Stomach smooth muscle (tissue), 2 donors: ENCODE measurements around the gene CRACR2A.

Experiments
- H3K27ac ChIP-seq: one replicate; pipeline ENCODE4 v1.7.0; 2013; ENCODE audit warnings: mild to moderate bottlenecking, low read length, inconsistent platforms
- H3K27me3 ChIP-seq, 2 donors: one replicate each; pipeline ENCODE4 v1.7.0; 2013; ENCODE audit warnings: low read length in 2 of 2; ENCODE audit not compliant: insufficient read depth in 2 of 2, control insufficient read depth in 1 of 2
- H3K36me3 ChIP-seq, 2 donors: one replicate each; pipeline ENCODE4 v1.7.0; 2013; ENCODE audit warnings: low read length in 2 of 2; ENCODE audit not compliant: control insufficient read depth in 2 of 2, insufficient read depth in 2 of 2
- H3K4me1 ChIP-seq: one replicate; pipeline ENCODE4 v1.7.0; 2013; ENCODE audit warnings: low read length; ENCODE audit not compliant: control insufficient read depth, insufficient read depth
- H3K4me3 ChIP-seq, 2 donors: one replicate each; pipeline ENCODE4 v1.7.0; 2013; ENCODE audit warnings: low read length in 2 of 2
- H3K9ac ChIP-seq, 2 donors: one replicate each; pipeline ENCODE4 v1.7.0; 2013; ENCODE audit warnings: low read length in 2 of 2, mild to moderate bottlenecking in 1 of 2
- H3K9me3 ChIP-seq, 2 donors: one replicate each; pipeline ENCODE4 v1.7.0; 2013; ENCODE audit warnings: low read length in 2 of 2; ENCODE audit not compliant: control insufficient read depth in 2 of 2
- donor health status: healthy.
- donor health status: Pancreatic carcinoma.

Gene CRACR2A

GRCh38 chr12:3722368-3722767 is 30.5 kb downstream of the CRACR2A start:
- no peak overlapping the region for H3K9ac ChIP-seq

DNA sequence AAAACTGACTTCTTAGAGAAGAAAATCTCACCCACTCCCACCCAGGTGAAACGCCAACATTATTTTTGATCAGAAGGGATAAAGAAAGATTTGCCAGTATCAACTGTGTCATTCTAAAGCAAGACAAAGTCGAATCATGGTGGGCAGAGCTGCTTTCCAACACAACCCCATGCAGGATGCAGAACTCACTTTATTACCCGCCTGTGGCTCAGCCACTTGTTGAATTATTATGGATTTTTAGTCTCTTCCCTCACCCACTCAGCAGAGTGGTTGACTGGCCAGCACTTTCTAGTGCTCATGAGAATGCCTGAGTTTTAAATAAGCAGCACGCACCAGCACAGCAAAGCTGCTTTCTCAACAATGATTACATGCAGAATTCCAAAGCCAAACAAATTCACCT is 32.1 kb downstream of the CRACR2A start:
- no peak overlapping the region for H3K27ac ChIP-seq
- no peak overlapping the region for H3K4me3 ChIP-seq
- no peaks in the 10 kb centered on the region for H3K9me3 ChIP-seq
- H3K9ac ChIP-seq, result no peak overlapping the region
- H3K27me3 ChIP-seq, result no peaks in the 10 kb centered on the region
- H3K36me3 ChIP-seq, result no peaks in the 10 kb centered on the region
- H3K4me1 ChIP-seq, result peaks cover 24% of the 10 kb centered on the region

More at GRCh38 chr12:3722368-3722767, 30.5 kb downstream of the CRACR2A start:
- Histone ChIP-seq H3K27ac (no peak overlapping the region), H3K36me3 (no peaks in the 10 kb centered on the region), H3K9me3 (no peaks in the 10 kb centered on the region), H3K27me3 (no peaks in the 10 kb centered on the region), H3K4me3 (no peak overlapping the region), H3K4me1 (peaks cover 24% of the 10 kb centered on the region)

- Histone ChIP-seq H3K27me3 (no peaks in the 10 kb centered on the region), H3K4me1 (peaks cover 3% of the 10 kb centered on the region), H3K9me3 (no peaks in the 10 kb centered on the region), H3K9ac (no peak overlapping the region), H3K36me3 (no peaks in the 10 kb centered on the region), H3K27ac (no peak overlapping the region), H3K4me3 (no peak overlapping the region)
Observed at GRCh38 chr12:3718100-3718499, 34.8 kb downstream of the CRACR2A start.

DNA sequence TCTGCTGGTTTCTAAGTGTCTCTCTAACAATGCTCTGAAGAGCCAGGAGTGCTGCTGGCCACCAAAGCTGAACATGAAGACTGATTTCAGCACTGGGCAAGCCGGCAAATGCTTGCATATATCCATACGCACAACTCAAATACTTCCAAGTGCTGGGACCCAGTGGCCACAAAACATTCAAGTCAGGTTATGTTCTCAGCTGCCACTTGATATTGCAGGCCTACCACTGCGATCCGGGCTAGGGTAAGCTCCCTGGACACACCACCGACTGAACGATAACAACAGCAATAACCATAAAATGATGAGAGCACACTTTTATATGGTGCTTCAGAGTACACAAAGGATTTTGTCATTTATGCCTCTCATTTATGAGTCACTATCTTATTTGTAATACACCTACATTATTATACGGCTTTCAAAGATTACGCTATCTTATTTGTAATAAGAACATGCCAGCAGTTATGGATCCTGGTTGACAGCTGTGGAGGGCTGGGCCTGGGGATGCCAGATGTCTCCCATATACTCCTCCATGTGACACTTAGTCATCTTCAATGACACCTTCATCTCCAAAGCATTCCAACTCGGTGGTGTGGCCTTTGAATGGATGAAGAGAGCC is 35.5 kb downstream of the CRACR2A start:
- H3K4me3 ChIP-seq, result no peak overlapping the region
- peaks cover 3% of the 10 kb centered on the region for H3K4me1 ChIP-seq
- H3K9me3 ChIP-seq, result no peaks in the 10 kb centered on the region
- no peaks in the 10 kb centered on the region for H3K36me3 ChIP-seq
- H3K27me3 ChIP-seq, result no peaks in the 10 kb centered on the region
- H3K9ac ChIP-seq, result no peak overlapping the region
- no peak overlapping the region for H3K27ac ChIP-seq

- Histone ChIP-seq H3K9me3 (no peaks in the 10 kb centered on the region), H3K9ac (no peak overlapping the region), H3K4me3 (no peak overlapping the region), H3K27me3 (no peaks in the 10 kb centered on the region), H3K36me3 (no peaks in the 10 kb centered on the region), H3K27ac (no peak overlapping the region), H3K4me1 (peaks cover 3% of the 10 kb centered on the region)
Observed at GRCh38 chr12:3715999-3716398, 36.9 kb downstream of the CRACR2A start.

DNA sequence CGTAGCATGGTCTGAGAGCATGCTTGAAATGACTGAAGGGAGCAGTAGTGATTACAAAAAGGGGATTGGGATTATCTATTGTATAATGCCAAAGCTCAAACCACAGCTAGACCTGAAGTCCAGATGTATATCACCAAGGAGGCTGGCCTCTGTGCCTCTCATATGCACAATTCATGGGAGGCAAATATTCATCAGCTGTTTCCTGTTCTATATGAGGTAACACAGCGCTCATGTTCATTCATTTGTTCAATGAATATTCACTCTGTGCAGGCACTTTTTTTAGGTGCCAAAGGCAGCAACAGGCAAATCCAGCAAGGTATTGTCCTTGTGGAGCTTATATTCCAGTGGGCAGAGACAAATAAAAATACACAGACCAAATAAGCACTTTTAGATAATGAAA is 39.0 kb downstream of the CRACR2A start:
- Histone ChIP-seq H3K4me1 (no peaks in the 10 kb centered on the region), H3K4me3 (no peak overlapping the region), H3K27ac (no peak overlapping the region), H3K36me3 (no peaks in the 10 kb centered on the region), H3K27me3 (no peaks in the 10 kb centered on the region), H3K9ac (no peak overlapping the region), H3K9me3 (no peaks in the 10 kb centered on the region)

GRCh38 chr12:3713483-3713882 is 39.4 kb downstream of the CRACR2A start:
- Histone ChIP-seq H3K36me3 (no peaks in the 10 kb centered on the region), H3K27me3 (no peaks in the 10 kb centered on the region), H3K9ac (no peak overlapping the region), H3K4me1 (no peaks in the 10 kb centered on the region), H3K9me3 (no peaks in the 10 kb centered on the region), H3K27ac (no peak overlapping the region), H3K4me3 (no peak overlapping the region)

GRCh38 chr12:3712209-3712992 is 40.5 kb downstream of the CRACR2A start:
- H3K27me3 ChIP-seq, result no peaks in the 10 kb centered on the region
- H3K9ac ChIP-seq, result no peak overlapping the region
- H3K27ac ChIP-seq, result no peak overlapping the region
- H3K36me3 ChIP-seq, result no peaks in the 10 kb centered on the region
- H3K9me3 ChIP-seq, result no peaks in the 10 kb centered on the region
- H3K4me3 ChIP-seq, result no peak overlapping the region
- no peaks in the 10 kb centered on the region for H3K4me1 ChIP-seq

DNA sequence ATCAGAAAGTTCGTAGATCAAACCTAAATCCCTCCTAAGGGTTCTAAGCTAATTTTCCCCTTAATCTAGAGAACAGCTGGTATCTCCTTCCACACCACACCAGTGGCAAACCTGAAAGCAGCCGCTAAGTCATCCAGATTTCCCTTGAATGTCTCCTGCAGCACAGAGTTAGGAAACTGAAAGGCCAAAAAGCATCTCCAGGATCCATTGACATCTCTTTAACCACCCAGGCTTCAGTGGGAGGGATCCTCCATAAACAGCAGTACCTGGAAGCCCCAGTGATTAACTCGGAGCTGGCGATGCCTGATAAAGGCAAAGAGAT is 47.6 kb downstream of the CRACR2A start:
- Histone ChIP-seq H3K36me3 (no peaks in the 10 kb centered on the region), H3K9ac (peak overlapping the region; percentile 13 to 29), H3K4me3 (peak overlapping the region; percentile 49 to 52), H3K9me3 (no peaks in the 10 kb centered on the region), H3K27me3 (no peaks in the 10 kb centered on the region), H3K27ac (peak overlapping the region; percentile 81), H3K4me1 (peaks cover 16% of the 10 kb centered on the region)

DNA sequence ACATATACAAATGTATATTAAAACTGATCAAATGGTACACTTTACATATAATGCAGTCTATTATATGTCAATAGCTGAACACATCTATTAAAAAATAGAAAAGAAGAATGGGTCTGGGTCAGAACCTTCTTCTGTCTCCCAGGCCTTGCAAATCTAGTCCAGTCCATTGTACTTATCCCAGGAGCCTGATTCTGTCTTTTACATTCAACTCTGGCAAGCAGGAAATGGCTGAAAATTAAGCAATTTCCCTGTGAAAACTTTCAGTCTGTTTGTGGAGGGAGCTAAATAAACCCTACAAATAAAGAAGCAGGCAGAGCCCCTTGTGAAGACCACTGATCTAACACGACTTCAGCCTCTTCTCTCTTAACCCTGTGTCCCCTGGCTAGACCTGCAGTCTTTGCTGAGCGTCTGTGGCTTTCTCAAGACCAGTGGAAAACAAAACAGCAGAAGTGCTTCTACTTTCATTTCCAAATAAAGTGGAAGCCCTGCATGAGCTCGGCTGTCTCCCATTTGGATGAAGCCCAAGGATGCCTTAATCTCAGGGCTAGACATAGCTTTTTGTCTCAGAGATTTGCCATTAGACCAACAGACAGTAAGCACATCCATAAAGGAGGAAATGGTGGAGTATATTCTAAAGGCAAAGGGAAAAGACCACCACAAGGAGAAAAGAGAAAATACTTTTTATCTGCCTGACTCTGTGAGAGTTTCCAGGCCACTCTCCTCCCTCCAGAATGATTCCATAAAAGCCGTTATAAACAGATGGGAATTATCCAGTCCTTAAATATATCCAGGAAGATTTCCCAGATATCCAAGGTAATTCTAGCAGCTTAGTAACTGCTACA is 48.2 kb downstream of the CRACR2A start:
- Histone ChIP-seq H3K4me1 (peaks cover 16% of the 10 kb centered on the region), H3K36me3 (no peaks in the 10 kb centered on the region), H3K27ac (peak overlapping the region; percentile 81), H3K27me3 (no peaks in the 10 kb centered on the region), H3K9me3 (no peaks in the 10 kb centered on the region), H3K9ac (peak overlapping the region; percentile 29 to 66), H3K4me3 (peak overlapping the region; percentile 49 to 52)
